Effector CD4-positive, alpha-beta T cell (primary cell): ENCODE data around the gene OR2W3.

Experiments used
- DNase-seq: peaks from one replicate; pipeline ENCODE4 v3.0.0-alpha.2; 2020

OR2W3 gene

DNA sequence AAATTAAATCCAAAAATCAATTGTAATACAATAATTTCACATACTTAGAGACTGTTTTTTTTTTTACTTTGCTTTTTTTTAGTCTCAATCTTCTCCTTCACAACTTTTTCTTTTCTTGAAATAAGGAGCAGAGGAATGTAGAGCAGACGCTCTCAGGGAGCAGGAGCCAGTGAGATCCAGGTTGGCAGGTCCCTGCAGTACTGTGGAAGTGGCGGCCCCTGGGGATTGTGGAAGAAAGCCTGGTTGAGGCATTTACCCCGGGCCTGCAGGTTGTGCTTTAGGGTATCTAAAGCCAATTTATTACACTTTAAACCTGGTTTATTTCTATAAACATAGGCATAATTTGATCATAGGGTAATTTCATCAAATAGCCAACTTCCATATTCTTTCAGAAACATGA is 28.6 kb downstream of the OR2W3 start:
- DNase-seq, result no peak

- no peak for DNase-seq
Observed at GRCh38 chr1:247924868-247925267, 29.5 kb downstream of the OR2W3 start, which contains the start of gene OR2AJ1. TSS of gene OR2AJ1 (plus strand) at chr1:247924889. CDS start at chr1:247933769, 8,880 bp downstream.

DNA sequence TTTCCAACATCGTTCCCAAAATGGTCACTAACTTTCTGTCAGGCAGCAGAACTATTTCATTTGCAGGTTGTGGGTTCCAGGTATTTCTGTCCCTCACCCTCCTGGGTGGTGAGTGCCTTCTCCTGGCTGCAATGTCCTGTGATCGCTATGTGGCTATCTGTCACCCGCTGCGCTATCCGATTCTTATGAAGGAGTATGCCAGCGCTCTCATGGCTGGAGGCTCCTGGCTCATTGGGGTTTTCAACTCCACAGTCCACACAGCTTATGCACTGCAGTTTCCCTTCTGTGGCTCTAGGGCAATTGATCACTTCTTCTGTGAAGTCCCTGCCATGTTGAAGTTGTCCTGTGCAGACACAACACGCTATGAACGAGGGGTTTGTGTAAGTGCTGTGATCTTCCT is 38.6 kb downstream of the OR2W3 start:
- no peak for DNase-seq

DNA sequence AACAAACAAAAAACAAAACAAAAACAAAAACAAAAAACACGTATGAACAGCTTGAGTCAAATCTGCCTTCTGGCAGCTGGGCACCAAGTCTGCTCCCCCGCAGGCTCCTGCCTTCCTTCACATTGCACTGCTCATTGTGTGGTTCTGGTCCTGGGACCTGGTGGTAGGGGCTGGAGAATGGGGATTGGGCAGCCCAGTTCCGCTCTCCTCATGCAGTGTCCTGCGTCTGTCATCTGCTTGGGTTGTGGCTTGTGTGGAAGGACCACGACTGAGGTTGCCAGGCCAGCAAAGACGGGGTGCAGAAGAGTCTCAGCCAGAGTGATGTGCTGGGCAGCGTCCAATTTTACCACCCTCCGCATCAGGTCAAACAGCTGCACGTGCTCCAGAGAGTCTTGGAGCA is 40.4 kb downstream of the OR2W3 start:
- no peak for DNase-seq

DNA sequence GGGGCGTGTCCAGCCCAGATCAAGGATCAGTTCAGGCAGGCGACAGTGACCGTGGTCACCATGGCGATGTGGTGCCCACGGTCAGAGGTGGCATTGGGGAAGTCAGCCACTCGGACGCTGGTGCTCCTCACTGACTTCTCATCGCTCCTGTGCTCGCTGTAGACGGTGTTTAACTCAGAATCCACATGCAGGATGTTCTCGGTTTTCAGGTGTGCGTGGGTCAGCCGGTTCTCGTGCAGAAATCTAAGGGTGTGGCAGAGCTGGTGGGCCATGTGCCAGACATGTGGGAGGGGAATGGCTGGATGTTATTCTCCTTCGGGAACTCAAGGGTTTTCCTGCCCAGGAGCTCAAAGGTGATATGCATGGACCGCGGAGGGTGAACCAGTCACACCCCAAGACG is 41.0 kb downstream of the OR2W3 start:
- DNase-seq, result no peak

GRCh38 chr1:247936965-247937734 is 41.8 kb downstream of the OR2W3 start:
- peak; percentile 46 for DNase-seq

GRCh38 chr1:247942624-247943023 is 47.2 kb downstream of the OR2W3 start:
- DNase-seq, result no peak
